GM12801 (cell line): ENCODE measurements around the gene FAM124A.

Experiments
- CTCF ChIP-seq: IDR thresholded peaks from one replicate; pipeline ENCODE4 v1.5.1; 2011; ENCODE audit warnings: control low read depth; ENCODE audit not compliant: insufficient read length; ENCODE audit errors: extremely low read depth

The FAM124A gene

GRCh38 chr13:51331354-51331861 lies 109.2 kb downstream of the FAM124A start:
- TF ChIP-seq CTCF = no peak

- TF ChIP-seq CTCF = no peak
Observed at GRCh38 chr13:51332566-51333361, 110.6 kb downstream of the FAM124A start.

GRCh38 chr13:51333421-51333820 lies 111.2 kb downstream of the FAM124A start:
- TF ChIP-seq CTCF = no peak

- TF ChIP-seq CTCF = no peak
Observed at GRCh38 chr13:51333826-51334225, 111.6 kb downstream of the FAM124A start.
